DOHH2 (cell line): ENCODE results near the gene SMARCA2.

Source experiments
- H3F3A ChIP-seq: fragments of 200-600 bp; sonication (generic), shearing (Covaris generic); 2 replicates; pipeline ENCODE4 v1.6.0; 2016; ENCODE audit warnings: antibody characterized with exemption, mild to moderate bottlenecking; ENCODE audit not compliant: control insufficient read depth, insufficient read depth
- H3K27ac ChIP-seq: fragments of 200-600 bp; sonication (generic); 2 replicates; pipeline ENCODE4 v1.5.1; 2014; ENCODE audit warnings: low read depth, mild to moderate bottlenecking, low read length, moderate library complexity
- H3K27me3 ChIP-seq: fragments of 200-600 bp; sonication (generic); 2 replicates; pipeline ENCODE4 v1.6.1; 2014; ENCODE audit warnings: mild to moderate bottlenecking, low read length, mixed read lengths; ENCODE audit not compliant: control insufficient read depth
- H3K36me3 ChIP-seq: fragments of 200-600 bp; sonication (generic); 2 replicates; pipeline ENCODE4 v1.6.1; 2014; ENCODE audit warnings: mild to moderate bottlenecking, low read length, moderate library complexity, mixed read lengths; ENCODE audit not compliant: control insufficient read depth
- H3K4me1 ChIP-seq: fragments of 200-600 bp; sonication (generic); 2 replicates; pipeline ENCODE4 v1.6.1; 2014; ENCODE audit warnings: mild to moderate bottlenecking, low read length, mixed read lengths; ENCODE audit not compliant: control insufficient read depth
- H3K4me2 ChIP-seq: fragments of 200-600 bp; sonication (generic); 2 replicates; pipeline ENCODE4 v1.6.0; 2014; ENCODE audit warnings: mild to moderate bottlenecking, low read length, moderate library complexity
- H3K4me3 ChIP-seq: fragments of 200-600 bp; sonication (generic); 2 replicates; pipeline ENCODE4 v1.5.1; 2014; ENCODE audit warnings: mild to moderate bottlenecking, low read length, mixed read lengths
- H3K79me2 ChIP-seq: fragments of 200-600 bp; sonication (generic); 2 replicates; pipeline ENCODE4 v1.6.1; 2014; ENCODE audit warnings: mild to moderate bottlenecking, low read length, mixed read lengths; ENCODE audit not compliant: control insufficient read depth
- H3K9me2 ChIP-seq: fragments of 200-600 bp; sonication (generic); replicated peaks from 2 replicates; pipeline ENCODE4 v1.6.1; 2014; ENCODE audit warnings: mild to moderate bottlenecking, low read length, mixed read lengths; ENCODE audit not compliant: control insufficient read depth
- H3K9me3 ChIP-seq: fragments of 200-600 bp; sonication (generic); 2 replicates; pipeline ENCODE4 v1.6.1; 2014; ENCODE audit warnings: antibody characterized with exemption, low read length, mixed read lengths; ENCODE audit not compliant: control insufficient read depth, insufficient read depth
- H4K20me1 ChIP-seq: fragments of 200-600 bp; sonication (generic); 2 replicates; pipeline ENCODE4 v1.6.0; 2014; ENCODE audit warnings: low read depth, mild to moderate bottlenecking, antibody characterized with exemption, low read length, moderate library complexity; ENCODE audit not compliant: control insufficient read depth, insufficient read depth
- EZH2phosphoT487 ChIP-seq: fragments of 200-600 bp; sonication (generic); IDR thresholded peaks from 2 replicates; pipeline ENCODE4 v1.6.1; 2017; ENCODE audit warnings: borderline replicate concordance, mild to moderate bottlenecking, antibody characterized with exemption, low read length, moderate library complexity, mixed read lengths
- TF ChIP-seq, protein P1 (sequence below): fragments of 200-600 bp; sonication (generic); IDR thresholded peaks from one replicate; pipeline ENCODE4 v1.5.1; 2014; ENCODE audit warnings: antibody characterized with exemption, mild to moderate bottlenecking, low read depth, low read length; ENCODE audit not compliant: poor library complexity, severe bottlenecking

The SMARCA2 gene

DNA sequence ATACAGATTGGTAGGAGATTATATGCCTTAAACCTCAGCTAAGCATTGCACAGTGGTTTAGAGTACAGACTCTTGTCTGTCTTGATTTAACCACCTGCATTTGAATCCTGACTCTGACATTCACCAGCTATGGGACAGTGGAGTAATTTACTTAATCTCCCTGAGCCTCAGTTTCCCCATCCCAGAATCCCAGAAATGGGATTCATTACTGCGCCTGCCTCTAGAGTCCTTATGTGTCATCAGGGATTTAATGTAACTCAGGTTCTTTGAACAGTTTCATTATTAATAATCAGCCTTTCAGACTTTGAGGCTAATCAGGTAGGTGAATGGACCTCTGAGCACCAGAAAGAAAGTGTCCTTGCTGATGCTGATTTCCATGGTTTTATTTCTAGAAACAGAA lies 149.1 kb downstream of the SMARCA2 start:
- no peaks in the 10 kb centered on the region for H3K9me3 ChIP-seq
- no peaks in the 10 kb centered on the region for H3K27me3 ChIP-seq
- H3K36me3 ChIP-seq = peaks cover 62% of the 10 kb centered on the region
- no peaks in the 10 kb centered on the region for H3F3A ChIP-seq
- peaks cover 15% of the 10 kb centered on the region for H3K4me1 ChIP-seq
- H3K79me2 ChIP-seq = peaks cover 28% of the 10 kb centered on the region
- H3K4me3 ChIP-seq = no peak overlapping the region
- H3K4me2 ChIP-seq = no peak overlapping the region
- no peak for TF ChIP-seq EZH2phosphoT487
- TF ChIP-seq, protein P1, sequence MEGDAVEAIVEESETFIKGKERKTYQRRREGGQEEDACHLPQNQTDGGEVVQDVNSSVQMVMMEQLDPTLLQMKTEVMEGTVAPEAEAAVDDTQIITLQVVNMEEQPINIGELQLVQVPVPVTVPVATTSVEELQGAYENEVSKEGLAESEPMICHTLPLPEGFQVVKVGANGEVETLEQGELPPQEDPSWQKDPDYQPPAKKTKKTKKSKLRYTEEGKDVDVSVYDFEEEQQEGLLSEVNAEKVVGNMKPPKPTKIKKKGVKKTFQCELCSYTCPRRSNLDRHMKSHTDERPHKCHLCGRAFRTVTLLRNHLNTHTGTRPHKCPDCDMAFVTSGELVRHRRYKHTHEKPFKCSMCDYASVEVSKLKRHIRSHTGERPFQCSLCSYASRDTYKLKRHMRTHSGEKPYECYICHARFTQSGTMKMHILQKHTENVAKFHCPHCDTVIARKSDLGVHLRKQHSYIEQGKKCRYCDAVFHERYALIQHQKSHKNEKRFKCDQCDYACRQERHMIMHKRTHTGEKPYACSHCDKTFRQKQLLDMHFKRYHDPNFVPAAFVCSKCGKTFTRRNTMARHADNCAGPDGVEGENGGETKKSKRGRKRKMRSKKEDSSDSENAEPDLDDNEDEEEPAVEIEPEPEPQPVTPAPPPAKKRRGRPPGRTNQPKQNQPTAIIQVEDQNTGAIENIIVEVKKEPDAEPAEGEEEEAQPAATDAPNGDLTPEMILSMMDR = no peak
- H3K27ac ChIP-seq = no peak overlapping the region
- no peaks in the 10 kb centered on the region for H3K9me2 ChIP-seq
- no peaks in the 10 kb centered on the region for H4K20me1 ChIP-seq

DNA sequence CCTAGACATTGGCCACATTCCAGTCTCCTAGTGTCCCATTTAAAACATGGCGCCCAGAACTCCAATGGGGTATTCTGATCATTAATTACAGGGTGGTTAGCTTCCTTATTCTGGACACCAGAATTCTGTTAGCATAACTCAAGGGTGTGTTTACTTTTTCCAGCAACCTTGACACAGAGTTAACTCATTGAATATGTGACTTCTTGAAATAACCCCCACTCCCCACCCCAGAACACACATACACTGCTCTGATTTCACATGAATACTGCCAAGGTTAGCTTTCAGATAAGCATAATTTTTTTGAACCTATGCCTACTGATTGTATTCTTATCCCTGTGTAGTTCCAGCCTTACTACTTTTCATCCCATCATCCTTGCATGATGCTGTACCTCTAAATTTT lies 151.1 kb downstream of the SMARCA2 start:
- H3K4me1 ChIP-seq = no peaks in the 10 kb centered on the region
- H3F3A ChIP-seq = no peaks in the 10 kb centered on the region
- H3K36me3 ChIP-seq = peaks cover 73% of the 10 kb centered on the region
- H3K4me2 ChIP-seq = no peak overlapping the region
- peaks cover 8% of the 10 kb centered on the region for H3K79me2 ChIP-seq
- H3K9me2 ChIP-seq = no peaks in the 10 kb centered on the region
- TF ChIP-seq, protein P1 = no peak
- no peak overlapping the region for H3K4me3 ChIP-seq
- H4K20me1 ChIP-seq = no peaks in the 10 kb centered on the region
- H3K27me3 ChIP-seq = no peaks in the 10 kb centered on the region
- H3K27ac ChIP-seq = no peak overlapping the region
- no peaks in the 10 kb centered on the region for H3K9me3 ChIP-seq

DNA sequence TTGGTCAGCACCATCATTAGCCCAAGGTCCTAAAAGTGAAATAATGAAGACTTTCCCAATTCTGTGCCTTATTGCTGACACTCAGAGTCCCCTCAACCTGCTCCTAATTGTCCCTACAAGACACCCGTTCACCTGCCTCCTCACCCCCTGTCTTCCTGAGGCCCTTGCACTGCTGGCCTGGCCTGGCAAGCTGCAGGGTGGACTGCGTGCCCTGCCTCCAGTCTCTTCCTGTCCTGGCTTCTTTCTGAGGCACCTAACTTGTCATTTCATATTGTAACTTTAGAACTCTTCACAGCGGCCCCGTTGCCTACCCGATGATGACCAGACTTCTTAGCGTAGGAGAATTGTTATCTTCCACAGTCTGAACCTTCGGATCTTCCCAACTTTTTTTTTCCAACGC lies 153.9 kb downstream of the SMARCA2 start:
- Histone ChIP-seq H3K4me2 (no peak overlapping the region), H3K36me3 (peaks cover 63% of the 10 kb centered on the region)

More for the DNA sequence above, 153.9 kb downstream of the SMARCA2 start:
- Histone ChIP-seq H3K79me2 (no peaks in the 10 kb centered on the region; the same call in 1 of the 2 replicates), H3K4me3 (no peak overlapping the region), H3K27ac (no peak overlapping the region), H3K9me2 (no peaks in the 10 kb centered on the region), H4K20me1 (no peaks in the 10 kb centered on the region), H3K9me3 (no peaks in the 10 kb centered on the region), H3K27me3 (no peaks in the 10 kb centered on the region), H3K4me1 (no peaks in the 10 kb centered on the region), H3F3A (no peaks in the 10 kb centered on the region)
- TF ChIP-seq, protein P1 = no peak
- TF ChIP-seq EZH2phosphoT487 = no peak
